GM10266 (cell line): Measurements from ENCODE around the gene SP100.
A peak's percentile ranks its signal among the peaks of the same experiment; 100 is the strongest.

Source experiments
- DNase-seq: peaks from one replicate; pipeline ENCODE4 v3.0.0; 2012; ENCODE audit errors: extremely low spot score
- CTCF ChIP-seq: IDR thresholded peaks from 2 replicates; pipeline ENCODE4 v1.5.1; 2012; ENCODE audit warnings: mild to moderate bottlenecking, low read depth; ENCODE audit not compliant: control insufficient read depth, insufficient read depth; ENCODE audit errors: missing control alignments

SP100 gene

GRCh38 chr2:230494980-230495379, 79.0 kb downstream of the SP100 start:
- TF ChIP-seq CTCF: no peak
- DNase-seq: no peak

GRCh38 chr2:230496891-230497290, 80.9 kb downstream of the SP100 start:
- TF ChIP-seq CTCF: no peak
- no peak for DNase-seq

- no peak for TF ChIP-seq CTCF
- no peak for DNase-seq
Measured at GRCh38 chr2:230498506-230499107, 82.6 kb downstream of the SP100 start.

- no peak for DNase-seq
- no peak for TF ChIP-seq CTCF
Measured at GRCh38 chr2:230502593-230502992, 86.6 kb downstream of the SP100 start.

GRCh38 chr2:230503798-230504197, 87.8 kb downstream of the SP100 start:
- no peak for TF ChIP-seq CTCF
- no peak for DNase-seq

GRCh38 chr2:230505162-230505561, 89.2 kb downstream of the SP100 start:
- no peak for TF ChIP-seq CTCF
- DNase-seq: peak; percentile 18

GRCh38 chr2:230512955-230513748, 97.2 kb downstream of the SP100 start:
- no peak for TF ChIP-seq CTCF
- no peak for DNase-seq
